A549 (cell line): ENCODE results near the gene MEGF8. TPM values are rescaled to one million over a fixed set of nuclear protein-coding genes. Genes with fewer than 3 reads are reported as not detected.

Source experiments
- ATAC-seq, 2 experiments: fragments of 200-7000 bp in 1 of 2; fragments of >200 bp in 1 of 2; cut with Nextera tagmentation in 1 of 2; cut with Tn5 transposase in 1 of 2; 3 replicates each; pipeline versions ENCODE4 v1.8.0 to v1.9.1; 2018 to 2020; ENCODE audit warnings: mild to moderate bottlenecking in 1 of 2, moderate library complexity in 1 of 2
- CTCF ChIA-PET: fragments of 300-600 bp; sonication (Branson Sonifier 250); formaldehyde crosslinking; extraction: SDS; loops from one replicate; lab custom pipeline; 2021; ENCODE audit warnings: antibody characterized with exemption, inconsistent platforms; lab: Yijun Ruan, JAX
- POLR2A ChIA-PET: fragments of 350-600 bp; formaldehyde crosslinking; extraction: SDS; loops from one replicate; lab custom pipeline; 2021; ENCODE audit warnings: antibody characterized with exemption, inconsistent platforms; lab: Yijun Ruan, JAX
- DNase-seq, 2 experiments: peaks; one replicate each; pipeline versions ENCODE4 v3.0.0 to v3.0.0-alpha.2; 2011 to 2016; ENCODE audit warnings: low read depth in 1 of 2, low spot score in 1 of 2
- FAIRE-seq: peaks from 2 replicates; lab custom pipeline; 2011; peaks lifted over from hg19 to GRCh38; lab: Jason Lieb, UNC
- H3K27ac ChIP-seq, 2 experiments: fragments of >200 bp; sonication (Bioruptor Twin); formaldehyde crosslinking; 3 replicates each; pipeline ENCODE4 v1.5.1; 2016 to 2017
- H3K4me1 ChIP-seq: fragments of >200 bp; sonication (Bioruptor Twin); formaldehyde crosslinking; 3 replicates; pipeline ENCODE4 v1.6.1; 2016
- H3K4me2 ChIP-seq: fragments of >200 bp; sonication (Bioruptor Twin); formaldehyde crosslinking; 3 replicates; pipeline ENCODE4 v1.6.1; 2016
- H3K4me3 ChIP-seq: fragments of >200 bp; sonication (Bioruptor Twin); formaldehyde crosslinking; 3 replicates; pipeline ENCODE4 v1.5.1; 2016
- H3K9me3 ChIP-seq: fragments of >200 bp; sonication (Bioruptor Twin); formaldehyde crosslinking; 3 replicates; pipeline ENCODE4 v1.6.1; 2016
- CBX8 ChIP-seq: fragments of 200-600 bp; sonication (generic); IDR thresholded peaks from 2 replicates; pipeline ENCODE4 v1.6.1; 2016
- CEBPB ChIP-seq, 2 experiments: fragments of >200 bp in 1 of 2; sonication (Bioruptor Twin) in 1 of 2; formaldehyde crosslinking in 1 of 2; IDR thresholded peaks; 2 replicates each; pipeline ENCODE4 v1.6.1; 2012 to 2016
- EP300 ChIP-seq, 2 experiments: fragments of >200 bp; sonication (Bioruptor Twin); formaldehyde crosslinking; IDR thresholded peaks; 2 replicates in 1 of 2; 3 replicates in 1 of 2; pipeline ENCODE4 v1.6.1; 2016 to 2017
- FOSB ChIP-seq: fragments of 250-450 bp; sonication (Bioruptor Pico); IDR thresholded peaks from 2 replicates; pipeline ENCODE4 v1.5.0; 2020; ENCODE audit warnings: mild to moderate bottlenecking, moderate library complexity
- FOXS1 ChIP-seq: fragments of 250-450 bp; sonication (Bioruptor Pico); IDR thresholded peaks from 2 replicates; pipeline ENCODE4 v1.5.0; 2020; ENCODE audit warnings: mild to moderate bottlenecking, moderate library complexity
- GATA3 ChIP-seq: IDR thresholded peaks from 2 replicates; pipeline ENCODE4 v1.6.1; 2012; ENCODE audit warnings: borderline replicate concordance
- HDAC2 ChIP-seq: fragments of 200-600 bp; sonication (generic); IDR thresholded peaks from 2 replicates; pipeline ENCODE4 v1.6.1; 2016
- HOXA7 ChIP-seq: fragments of 250-450 bp; sonication (Bioruptor Pico); IDR thresholded peaks from 2 replicates; pipeline ENCODE4 v1.5.0; 2020; ENCODE audit warnings: mild to moderate bottlenecking, moderate library complexity
- HOXB5 ChIP-seq: fragments of 250-450 bp; sonication (Bioruptor Pico); IDR thresholded peaks from 2 replicates; pipeline ENCODE4 v1.5.0; 2020; ENCODE audit warnings: mild to moderate bottlenecking, moderate library complexity
- JUN ChIP-seq, 2 experiments: fragments of >200 bp; sonication (Bioruptor Twin); formaldehyde crosslinking; IDR thresholded peaks; 2 replicates in 1 of 2; 3 replicates in 1 of 2; pipeline ENCODE4 v1.6.1; 2016 to 2017
- JUNB ChIP-seq: fragments of >200 bp; sonication (Bioruptor Twin); formaldehyde crosslinking; IDR thresholded peaks from 2 replicates; pipeline ENCODE4 v1.6.1; 2016
- KDM5A ChIP-seq: fragments of 200-600 bp; sonication (generic); IDR thresholded peaks from 2 replicates; pipeline ENCODE4 v1.6.1; 2016; ENCODE audit warnings: antibody characterized with exemption, mild to moderate bottlenecking
- MAFK ChIP-seq: fragments of 450-650 bp; IDR thresholded peaks from 2 replicates; pipeline ENCODE4 v1.6.1; 2014; ENCODE audit not compliant: partially characterized antibody
- MAZ ChIP-seq: fragments of 150-350 bp; IDR thresholded peaks from 2 replicates; pipeline ENCODE4 v1.6.1; 2014; ENCODE audit warnings: antibody characterized with exemption, low read depth, low read length, borderline replicate concordance
- MYC ChIP-seq: IDR thresholded peaks from 2 replicates; pipeline ENCODE4 v1.6.1; 2012; ENCODE audit warnings: mild to moderate bottlenecking, inconsistent platforms, low read length, improper control_type of control experiment, borderline replicate concordance
- NPAS2 ChIP-seq: fragments of 250-450 bp; sonication (Bioruptor Pico); IDR thresholded peaks from 2 replicates; pipeline ENCODE4 v1.8.0; 2022; ENCODE audit warnings: mild to moderate bottlenecking, moderate library complexity, borderline replicate concordance
- PHF8 ChIP-seq: fragments of 200-600 bp; sonication (generic); IDR thresholded peaks from 2 replicates; pipeline ENCODE4 v1.6.1; 2016; ENCODE audit warnings: low read depth, mild to moderate bottlenecking, antibody characterized with exemption, moderate library complexity, borderline replicate concordance
- POLR2A ChIP-seq: IDR thresholded peaks from 2 replicates; pipeline ENCODE4 v1.6.1; 2012; ENCODE audit warnings: mild to moderate bottlenecking, low read length
- RAD21 ChIP-seq, 2 experiments: fragments of >200 bp in 1 of 2; sonication (Bioruptor Twin) in 1 of 2; formaldehyde crosslinking in 1 of 2; IDR thresholded peaks in 1 of 2; conservative IDR thresholded peaks in 1 of 2; 2 replicates in 1 of 2; 3 replicates in 1 of 2; pipeline ENCODE4 v1.6.1; 2012 to 2018; ENCODE audit warnings: inconsistent platforms in 1 of 2
- SREBF2 ChIP-seq: fragments of 450-650 bp; IDR thresholded peaks from 2 replicates; pipeline ENCODE4 v1.6.1; 2014; ENCODE audit warnings: mild to moderate bottlenecking, moderate library complexity
- ZC3H11A ChIP-seq: fragments of 450-650 bp; IDR thresholded peaks from 2 replicates; pipeline ENCODE4 v1.6.1; 2014; ENCODE audit warnings: antibody characterized with exemption, mild to moderate bottlenecking
- ZSCAN20 ChIP-seq: fragments of 250-450 bp; sonication (Bioruptor Pico); IDR thresholded peaks from 2 replicates; pipeline ENCODE4 v1.8.0; 2022; ENCODE audit warnings: mild to moderate bottlenecking, moderate library complexity
- WGBS: methylation state at CpG from one replicate; pipeline ENCODE4 v1.1.6; 2017; ENCODE audit errors: missing lambda C conversion rate; 5-methylcytosine and 5-hydroxymethylcytosine counted together
- polyA plus RNA-seq, 4 experiments: library from polyadenylated mRNA; depleted of rRNA in 3 of 4; stranded (reverse); fragments of >200 nt; fragmentation: RNase III in 1 of 4; extraction: RNeasy Plus Mini Kit Qiagen cat#74134 plus additional on column Dnase treatment in 1 of 4; gene quantifications; 2 replicates in 3 of 4; 3 replicates in 1 of 4; pipeline ENCODE4 v1.2.3, GENCODE V29; 2011 to 2017
- TF ChIP-seq, protein P1 (sequence below): fragments of 200-600 bp; sonication (generic); IDR thresholded peaks from 2 replicates; pipeline ENCODE4 v1.6.1; 2016; ENCODE audit warnings: antibody characterized with exemption, mild to moderate bottlenecking, moderate library complexity
- TF ChIP-seq, protein P2 (sequence below): fragments of >200 bp; sonication (Bioruptor Twin); formaldehyde crosslinking; IDR thresholded peaks from 2 replicates; pipeline ENCODE4 v1.6.1; 2016
- TF ChIP-seq, protein P3 (sequence below): IDR thresholded peaks from 2 replicates; pipeline ENCODE4 v1.6.1; 2012

MEGF8 gene
- polyA plus RNA-seq, 2 of the 4 experiments (the other 2 are of a cell fraction): 10.4 to 27.2 TPM

DNA sequence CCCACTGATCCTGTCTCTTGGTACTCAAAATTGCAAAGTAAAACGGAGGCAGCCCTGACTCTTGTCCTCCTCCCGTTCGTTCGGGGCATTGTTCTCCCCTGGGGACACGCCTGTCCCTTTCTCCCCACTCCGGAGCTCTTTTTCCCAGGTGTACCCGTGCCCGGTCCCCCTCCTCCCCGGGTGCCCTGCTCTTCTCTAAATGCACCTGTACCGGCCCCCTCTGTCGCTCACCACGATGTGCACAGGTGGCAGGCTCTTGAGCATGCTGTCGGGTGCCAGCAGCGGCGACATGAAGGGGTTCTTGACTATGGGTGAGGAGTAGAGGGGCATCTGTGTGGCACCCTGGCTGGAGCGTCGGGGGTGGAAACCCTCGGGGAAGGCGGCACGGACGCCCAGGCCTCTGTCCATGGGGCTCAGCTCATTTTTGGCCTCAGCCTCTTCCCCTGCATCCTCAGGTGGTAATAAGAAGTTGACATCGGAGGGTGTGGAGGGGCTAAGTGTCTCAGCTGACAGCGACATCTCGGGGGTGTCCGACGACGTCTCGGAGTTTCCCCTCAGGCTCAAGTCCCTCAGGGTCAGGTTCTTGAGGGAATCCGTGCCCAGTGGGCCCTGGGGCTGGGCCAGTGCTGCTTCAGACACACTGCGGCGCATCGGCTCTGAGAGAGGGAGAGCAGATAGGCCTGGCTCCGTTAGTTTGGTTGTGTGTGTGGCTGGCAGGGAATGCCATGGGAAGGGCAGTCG is 77.1 kb downstream of the MEGF8 start:
- DNase-seq: no peak
- no peaks in the 10 kb centered on the region for H3K9me3 ChIP-seq
- H3K27ac ChIP-seq: peak overlapping the region; percentile 72 to 84
- no peak for ATAC-seq
- TF ChIP-seq MAZ (no peak), EP300 (IDR thresholded peaks at IDR 0.05) (0 out of 5 replicates have a peak, but pooled peaks of 1 of the 2 experiments have one; percentile 2)
- peak overlapping the region; percentile 56 for H3K4me3 ChIP-seq
- peak overlapping the region; percentile 94 for H3K4me2 ChIP-seq
- peaks cover 17% of the 10 kb centered on the region for H3K4me1 ChIP-seq
- WGBS: 89% methylated on average over 34 of the region's 34 CpGs
- CTCF ChIA-PET: interaction anchor here (1.0 to 17.1 kb wide), 15 partner anchors 10 to 293 kb away, joined by 3 to 302 read pairs (median 10); partner anchors contain the start of genes CNFN and POU2F2
- POLR2A ChIA-PET: interaction anchor here (0.6 to 1.1 kb wide), 4 partner anchors 8 to 1206 kb away, joined by 3 to 7 read pairs (median 6); no protein-coding TSS in a partner anchor
- FAIRE-seq: peak; percentile 13

DNA sequence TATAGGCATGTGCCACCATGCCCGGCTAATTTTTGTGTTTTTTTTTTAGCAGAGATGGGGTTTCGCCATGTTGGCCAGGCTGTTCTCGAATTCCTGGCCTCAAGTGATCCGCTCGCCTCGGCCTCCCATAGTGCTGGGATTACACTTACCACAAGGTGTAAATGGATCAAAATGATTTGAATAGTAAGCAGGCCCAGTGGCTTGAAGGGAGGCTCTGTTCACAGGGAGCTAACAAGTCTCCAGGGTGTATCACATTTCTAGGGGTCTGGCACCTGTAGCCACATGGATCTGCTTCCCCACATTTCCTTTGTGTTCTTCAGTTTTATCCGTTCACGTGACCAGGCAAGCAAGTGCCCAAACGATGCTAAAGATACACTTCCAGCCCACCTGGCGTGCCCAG is 78.2 kb downstream of the MEGF8 start:
- ATAC-seq (no peak), FAIRE-seq (no peak), DNase-seq (no peak)
- Histone ChIP-seq H3K4me2 (no peak overlapping the region), H3K4me3 (no peak overlapping the region), H3K9me3 (no peaks in the 10 kb centered on the region), H3K27ac (no peak overlapping the region), H3K4me1 (peaks cover 9% of the 10 kb centered on the region; the same call in 2 of the 3 replicates)
- no peak for TF ChIP-seq MYC
- TF ChIP-seq POLR2A: no peak
- TF ChIP-seq ZC3H11A: no peak
- TF ChIP-seq CBX8: no peak
- TF ChIP-seq EP300 (IDR thresholded peaks at IDR 0.05): no peak
- TF ChIP-seq, protein P1, sequence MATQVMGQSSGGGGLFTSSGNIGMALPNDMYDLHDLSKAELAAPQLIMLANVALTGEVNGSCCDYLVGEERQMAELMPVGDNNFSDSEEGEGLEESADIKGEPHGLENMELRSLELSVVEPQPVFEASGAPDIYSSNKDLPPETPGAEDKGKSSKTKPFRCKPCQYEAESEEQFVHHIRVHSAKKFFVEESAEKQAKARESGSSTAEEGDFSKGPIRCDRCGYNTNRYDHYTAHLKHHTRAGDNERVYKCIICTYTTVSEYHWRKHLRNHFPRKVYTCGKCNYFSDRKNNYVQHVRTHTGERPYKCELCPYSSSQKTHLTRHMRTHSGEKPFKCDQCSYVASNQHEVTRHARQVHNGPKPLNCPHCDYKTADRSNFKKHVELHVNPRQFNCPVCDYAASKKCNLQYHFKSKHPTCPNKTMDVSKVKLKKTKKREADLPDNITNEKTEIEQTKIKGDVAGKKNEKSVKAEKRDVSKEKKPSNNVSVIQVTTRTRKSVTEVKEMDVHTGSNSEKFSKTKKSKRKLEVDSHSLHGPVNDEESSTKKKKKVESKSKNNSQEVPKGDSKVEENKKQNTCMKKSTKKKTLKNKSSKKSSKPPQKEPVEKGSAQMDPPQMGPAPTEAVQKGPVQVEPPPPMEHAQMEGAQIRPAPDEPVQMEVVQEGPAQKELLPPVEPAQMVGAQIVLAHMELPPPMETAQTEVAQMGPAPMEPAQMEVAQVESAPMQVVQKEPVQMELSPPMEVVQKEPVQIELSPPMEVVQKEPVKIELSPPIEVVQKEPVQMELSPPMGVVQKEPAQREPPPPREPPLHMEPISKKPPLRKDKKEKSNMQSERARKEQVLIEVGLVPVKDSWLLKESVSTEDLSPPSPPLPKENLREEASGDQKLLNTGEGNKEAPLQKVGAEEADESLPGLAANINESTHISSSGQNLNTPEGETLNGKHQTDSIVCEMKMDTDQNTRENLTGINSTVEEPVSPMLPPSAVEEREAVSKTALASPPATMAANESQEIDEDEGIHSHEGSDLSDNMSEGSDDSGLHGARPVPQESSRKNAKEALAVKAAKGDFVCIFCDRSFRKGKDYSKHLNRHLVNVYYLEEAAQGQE: no peak
- no peak for TF ChIP-seq FOXS1 (CRISPR knock-in tag)
- TF ChIP-seq NPAS2 (CRISPR knock-in tag): no peak
- TF ChIP-seq FOSB (CRISPR knock-in tag): no peak
- TF ChIP-seq HDAC2: no peak
- no peak for TF ChIP-seq SREBF2
- TF ChIP-seq PHF8: no peak
- TF ChIP-seq HOXA7 (CRISPR knock-in tag): no peak
- TF ChIP-seq RAD21 (conservative IDR thresholded peaks at IDR 0.05 in 1 of 2, IDR thresholded peaks at IDR 0.05 in 1 of 2): no peak
- TF ChIP-seq JUNB: no peak
- TF ChIP-seq, protein P2, sequence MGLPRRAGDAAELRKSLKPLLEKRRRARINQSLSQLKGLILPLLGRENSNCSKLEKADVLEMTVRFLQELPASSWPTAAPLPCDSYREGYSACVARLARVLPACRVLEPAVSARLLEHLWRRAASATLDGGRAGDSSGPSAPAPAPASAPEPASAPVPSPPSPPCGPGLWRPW: no peak
- TF ChIP-seq KDM5A: no peak
- POLR2A ChIA-PET: interaction anchor here (0.7 kb wide), 1 partner anchor 35 kb away, joined by 3 read pairs; no protein-coding TSS in a partner anchor
- CTCF ChIA-PET: interaction anchor here (1.2 to 17.1 kb wide), 5 partner anchors 12 to 37 kb away, joined by 3 to 302 read pairs (median 7); partner anchors contain the start of gene CNFN
- WGBS: 96% methylated on average over 10 of the region's 10 CpGs

DNA sequence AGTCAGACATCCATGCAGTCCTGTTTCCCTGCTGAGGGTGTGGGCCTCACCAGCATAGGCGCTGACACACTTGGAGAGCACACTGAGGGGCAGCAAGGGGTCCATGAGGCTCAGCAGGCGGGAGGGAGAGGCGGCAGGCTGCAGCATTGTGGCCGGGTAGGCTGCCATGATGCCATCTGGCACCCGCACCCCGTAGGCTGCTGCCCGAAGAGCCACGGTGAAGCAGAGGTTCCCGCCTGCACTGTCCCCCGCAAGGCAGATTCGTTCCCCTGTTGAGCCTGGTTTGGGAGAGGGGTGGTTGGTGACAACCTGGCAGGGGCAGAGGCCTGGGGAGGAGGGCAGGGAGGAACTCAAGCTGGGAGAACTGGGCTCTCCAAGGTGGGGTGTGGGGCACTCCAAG is 80.7 kb downstream of the MEGF8 start:
- DNase-seq (no peak), FAIRE-seq (no peak), ATAC-seq (no peak)
- H3K4me3 ChIP-seq: no peak overlapping the region
- POLR2A ChIA-PET: interaction anchor here (1.3 kb wide), 1 partner anchor 10 kb away, joined by 7 read pairs; no protein-coding TSS in a partner anchor
- TF ChIP-seq GATA3: no peak
- TF ChIP-seq CBX8: no peak
- TF ChIP-seq, protein P3, sequence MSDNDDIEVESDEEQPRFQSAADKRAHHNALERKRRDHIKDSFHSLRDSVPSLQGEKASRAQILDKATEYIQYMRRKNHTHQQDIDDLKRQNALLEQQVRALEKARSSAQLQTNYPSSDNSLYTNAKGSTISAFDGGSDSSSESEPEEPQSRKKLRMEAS: no peak
- TF ChIP-seq HOXB5: no peak
- TF ChIP-seq, protein P2: no peak
- no peak for TF ChIP-seq NPAS2 (CRISPR knock-in tag)
- TF ChIP-seq PHF8: no peak
- no peak for TF ChIP-seq JUN (IDR thresholded peaks at IDR 0.05)
- no peak for TF ChIP-seq MAFK
- TF ChIP-seq, protein P1: no peak
- no peak for TF ChIP-seq ZSCAN20 (CRISPR knock-in tag)
- TF ChIP-seq CEBPB (IDR thresholded peaks at IDR 0.05): no peak
- TF ChIP-seq, all 56 proteins: peak for 0
- Histone ChIP-seq H3K4me2 (no peak overlapping the region), H3K9me3 (no peaks in the 10 kb centered on the region), H3K27ac (no peak overlapping the region), H3K4me1 (peaks cover 7% of the 10 kb centered on the region; the same call in 2 of the 3 replicates)
- CTCF ChIA-PET: interaction anchor here (0.5 to 17.1 kb wide), 10 partner anchors 9 to 1027 kb away, joined by 3 to 302 read pairs (median 8); partner anchors contain the start of genes CEACAM1 and CNFN
- 92% methylated on average over 11 of the region's 11 CpGs for WGBS
